GM12878 (cell line): ENCODE data around the gene DPP6. TPM values are rescaled to one million over a fixed set of nuclear protein-coding genes. Genes with fewer than 3 reads are reported as not detected.

Experiments used
- ATAC-seq: fragments of 200-7000 bp; cut with Tn5 transposase; 3 replicates; pipeline ENCODE4 v1.9.1; 2020; ENCODE audit warnings: mild to moderate bottlenecking, moderate library complexity
- BruUV-seq: library from RNA; stranded (reverse); fragments of 400-500 nt; replicated peaks from 2 replicates; lab custom pipeline; 2021; lab: Mats Ljungman, UMichigan
- CTCF ChIA-PET: fragments of 300-600 bp; sonication (Branson Sonifier 250); formaldehyde crosslinking; extraction: SDS; loops from one replicate; lab custom pipeline; 2021; ENCODE audit warnings: inconsistent platforms; lab: Yijun Ruan, JAX
- POLR2A ChIA-PET: fragments of 350-600 bp; formaldehyde crosslinking; extraction: SDS; loops from one replicate; lab custom pipeline; 2021; ENCODE audit warnings: inconsistent platforms; lab: Charles Lee
- RAD21 ChIA-PET: fragments of 300-600 bp; sonication (Branson Sonifier 250); formaldehyde crosslinking; loops from one replicate; lab custom pipeline; 2023; ENCODE audit warnings: antibody characterized with exemption; ENCODE audit not compliant: unreplicated experiment; lab: Charles Lee
- SMC1A ChIA-PET: fragments of 300-600 bp; sonication (Branson Sonifier 250); formaldehyde crosslinking; loops from one replicate; lab custom pipeline; 2023; ENCODE audit not compliant: unreplicated experiment, uncharacterized antibody; lab: Charles Lee
- DNase-seq: peaks from one replicate; pipeline ENCODE4 v3.0.0-alpha.2; 2011; ENCODE audit warnings: low read depth, low spot score
- FAIRE-seq: peaks from 3 replicates; lab custom pipeline; 2011; peaks lifted over from hg19 to GRCh38; lab: Jason Lieb, UNC
- H2AFZ ChIP-seq: 2 replicates; pipeline ENCODE4 v1.6.0; 2011; ENCODE audit warnings: low read depth, low read length, control low read depth; ENCODE audit not compliant: control insufficient read depth
- H3K27ac ChIP-seq: 2 replicates; pipeline ENCODE4 v1.5.1; 2011; ENCODE audit warnings: control low read depth; ENCODE audit not compliant: control insufficient read depth, insufficient read depth
- H3K27me3 ChIP-seq, 2 experiments: replicated peaks in 1 of 2; 2 replicates each; pipeline versions ENCODE4 v1.6.0 to v1.6.1; 2011; ENCODE audit warnings: low read length in 1 of 2; ENCODE audit not compliant: control insufficient read depth in 2 of 2, insufficient read depth in 2 of 2
- H3K36me3 ChIP-seq, 2 experiments: 2 replicates each; pipeline ENCODE4 v1.5.1; 2011; ENCODE audit warnings: low read length in 1 of 2; ENCODE audit not compliant: control insufficient read depth in 2 of 2, insufficient read depth in 2 of 2
- H3K4me1 ChIP-seq: 2 replicates; pipeline ENCODE4 v1.6.1; 2011; ENCODE audit warnings: mild to moderate bottlenecking, low read length, moderate library complexity, mixed read lengths; ENCODE audit not compliant: control insufficient read depth, insufficient read depth
- H3K4me2 ChIP-seq: 2 replicates; pipeline ENCODE4 v1.6.0; 2011; ENCODE audit warnings: control low read depth; ENCODE audit not compliant: control insufficient read depth, insufficient read depth
- H3K4me3 ChIP-seq: fragments of 200-600 bp; sonication (generic); 2 replicates; pipeline ENCODE4 v1.5.1; 2016
- H3K79me2 ChIP-seq: 2 replicates; pipeline ENCODE4 v1.6.0; 2011; ENCODE audit warnings: low read length; ENCODE audit not compliant: control insufficient read depth, insufficient read depth
- H3K9ac ChIP-seq: 2 replicates; pipeline ENCODE4 v1.8.0; 2011; ENCODE audit warnings: low read length, control low read depth, mixed read lengths; ENCODE audit not compliant: control insufficient read depth, insufficient read depth
- H3K9me3 ChIP-seq: replicated peaks from 3 replicates; pipeline ENCODE4 v1.5.1; 2011; ENCODE audit warnings: mild to moderate bottlenecking, low read length; ENCODE audit not compliant: control insufficient read depth, insufficient read depth
- H4K20me1 ChIP-seq: 2 replicates; pipeline ENCODE4 v1.6.0; 2011; ENCODE audit not compliant: control insufficient read depth, insufficient read depth
- SMC3 ChIP-seq: IDR thresholded peaks from 2 replicates; pipeline ENCODE4 v1.6.1; 2011; ENCODE audit warnings: low read length, improper control_type of control experiment, borderline replicate concordance
- SPI1 ChIP-seq: IDR thresholded peaks from 2 replicates; pipeline ENCODE4 v1.6.1; 2011; ENCODE audit warnings: low read depth, mild to moderate bottlenecking, low read length, moderate library complexity, borderline replicate concordance; ENCODE audit not compliant: insufficient read depth
- ZNF274 ChIP-seq: IDR thresholded peaks from one replicate; pipeline ENCODE4 v1.8.0; 2011; ENCODE audit not compliant: insufficient read length, insufficient read depth
- WGBS: methylation state at CpG from one replicate; pipeline ENCODE4 v1.1.6; 2016; ENCODE audit warnings: low lambda C conversion rate; ENCODE audit not compliant: insufficient replicate concordance, insufficient coverage; ENCODE audit errors: missing lambda C conversion rate; 5-methylcytosine and 5-hydroxymethylcytosine counted together
- in situ Hi-C: fragments of 300-500 bp; cut with MboI; formaldehyde crosslinking; loops from 9 replicates; pipeline ENCODE4 v1.14.3; 2018; ENCODE audit warnings: mixed read lengths
- intact Hi-C: fragments of 100-400 bp; cut with micrococcal nuclease; formaldehyde crosslinking; loops from one replicate; pipeline ENCODE4 v1.14.2; 2022; ENCODE audit not compliant: unreplicated experiment
- polyA plus RNA-seq, 11 experiments: library from polyadenylated mRNA; depleted of rRNA in 4 of 11; unstranded in 6 of 11; stranded (reverse) in 5 of 11; fragments of >200 nt; fragmentation: Nextera tagmentation in 4 of 11; fragmentation: Illumina TruSeq in 1 of 11; extraction: Ambion mirVana in 4 of 11; extraction: Trizol in 1 of 11; gene quantifications; 1 replicate in 1 of 11; 2 replicates in 10 of 11; pipeline versions ENCODE4 v1.2.1 to v1.2.3, GENCODE V29; 2011 to 2016; ENCODE audit warnings: inconsistent platforms in 2 of 11, missing spikeins in 2 of 11, low read depth in 1 of 11
- total RNA-seq, 4 experiments: library from RNA; depleted of rRNA in 3 of 4; stranded (reverse); fragments of >200 nt in 3 of 4; fragmentation: Illumina TruSeq in 1 of 4; extraction: Trizol in 1 of 4; gene quantifications; 2 replicates each; pipeline versions ENCODE4 v1.2.1 to v1.2.3, GENCODE V29; 2013 to 2021
- TF ChIP-seq, protein P1 (sequence below): IDR thresholded peaks from 2 replicates; pipeline ENCODE4 v1.6.1; 2012; ENCODE audit warnings: improper control_type of control experiment, low read depth, low read length; ENCODE audit not compliant: insufficient replicate concordance
- TF ChIP-seq, protein P2 (sequence below): IDR thresholded peaks from 2 replicates; pipeline ENCODE4 v1.6.1; 2012; ENCODE audit warnings: mild to moderate bottlenecking, low read depth, low read length
- TF ChIP-seq, protein P3 (sequence below): IDR thresholded peaks from 2 replicates; pipeline ENCODE4 v1.6.1; 2011; ENCODE audit warnings: low read depth, low read length, improper control_type of control experiment, borderline replicate concordance

The DPP6 gene
- total and polyA plus RNA-seq, 10 of the 15 experiments (the other 5 are each of a cell fraction or from before 2014, with no cell fraction given) = not detected

DNA sequence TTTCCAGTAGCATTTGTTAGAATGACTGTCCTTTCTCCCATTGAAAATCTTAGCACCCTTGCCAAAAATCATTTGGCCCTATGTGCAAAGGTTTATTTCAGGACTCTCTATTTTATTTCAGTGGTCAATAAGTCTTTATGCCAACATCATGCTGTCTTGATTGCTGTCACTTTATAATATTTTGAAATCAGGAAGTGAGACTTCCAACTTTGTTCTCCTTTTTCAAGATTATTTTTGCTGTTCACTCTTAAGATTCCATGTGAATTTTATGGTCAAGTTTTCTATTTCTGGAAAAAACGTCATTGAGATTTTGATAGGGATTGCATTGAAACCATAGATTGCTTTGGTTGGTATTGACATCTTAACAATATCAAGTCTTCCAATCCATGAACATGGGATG, 885.6 kb downstream of the DPP6 start:
- no peak overlapping the region for H2AFZ ChIP-seq
- SMC1A ChIA-PET = interaction anchor here (1.6 kb wide), 1 partner anchor 10 kb away, joined by 4 read pairs; no protein-coding TSS in a partner anchor
- no peak overlapping the region for H3K4me2 ChIP-seq
- no peaks in the 10 kb centered on the region for H3K79me2 ChIP-seq
- no TSS peak for BruUV-seq
- WGBS = 58% methylated on average over 1 of the region's 1 CpG
- DNase-seq (no peak), ATAC-seq (no peak), FAIRE-seq (no peak)
- no peak overlapping the region for H3K9ac ChIP-seq
- H4K20me1 ChIP-seq = no peaks in the 10 kb centered on the region
- H3K4me1 ChIP-seq = no peaks in the 10 kb centered on the region
- H3K4me3 ChIP-seq = no peak overlapping the region
- no peak overlapping the region for H3K27ac ChIP-seq
- RAD21 ChIA-PET = no interaction called here
- H3K27me3 ChIP-seq = no peaks in the 10 kb centered on the region
- intact Hi-C loops (no loop called here), in situ Hi-C loops (no loop called here)
- H3K9me3 ChIP-seq = peaks cover 9% of the 10 kb centered on the region; the same call in 2 of the 3 replicates
- H3K36me3 ChIP-seq = peaks cover 0 to 5% of the 10 kb centered on the region in 2 experiments; a peak in 1 of 4 replicates
- POLR2A ChIA-PET = no interaction called here
- CTCF ChIA-PET = interaction anchor here (1.1 to 1.6 kb wide), 3 partner anchors 10 to 19 kb away, joined by 3 to 7 read pairs (median 3); no protein-coding TSS in a partner anchor
- TF ChIP-seq SMC3 = no peak
- TF ChIP-seq SPI1 = peak; percentile 12; the same call in 1 of the 2 replicates

DNA sequence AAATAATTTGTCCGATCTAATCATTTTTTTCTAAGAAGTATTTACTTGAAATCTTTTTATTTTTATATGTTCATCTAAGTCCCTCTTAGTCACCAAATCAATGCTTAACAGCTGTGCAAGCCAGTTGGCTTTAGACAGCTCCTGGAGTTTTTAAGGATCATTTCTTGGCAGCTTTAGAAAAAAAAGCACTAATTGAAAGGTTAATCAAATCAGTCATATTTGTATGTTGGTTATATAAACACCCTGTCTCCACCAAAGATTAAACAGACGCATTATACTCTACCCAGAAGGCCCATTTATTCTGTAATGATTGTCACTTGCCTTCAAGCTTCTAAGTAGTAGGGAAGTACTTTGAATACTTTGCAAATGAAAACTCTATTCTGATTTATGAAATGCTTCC, 890.5 kb downstream of the DPP6 start:
- FAIRE-seq = no peak
- Histone ChIP-seq H3K36me3 (peaks cover 3 to 20% of the 10 kb centered on the region in 2 experiments), H3K9ac (no peak overlapping the region), H3K4me1 (no peaks in the 10 kb centered on the region), H3K4me2 (no peak overlapping the region), H3K27me3 (no peaks in the 10 kb centered on the region), H3K27ac (no peak overlapping the region), H3K9me3 (no peaks in the 10 kb centered on the region), H4K20me1 (no peaks in the 10 kb centered on the region), H2AFZ (no peak overlapping the region), H3K4me3 (no peak overlapping the region), H3K79me2 (no peaks in the 10 kb centered on the region)
- POLR2A ChIA-PET = no interaction called here
- in situ Hi-C loops = no loop called here
- WGBS = 95% methylated on average over 2 of the region's 2 CpGs
- SMC1A ChIA-PET = interaction anchor here (1.9 to 3.0 kb wide), 3 partner anchors 10 to 49 kb away, joined by 4 to 15 read pairs (median 12); no protein-coding TSS in a partner anchor
- DNase-seq = no peak
- ATAC-seq = no peak
- intact Hi-C loops = no loop called here
- CTCF ChIA-PET = interaction anchor here (1.0 to 4.3 kb wide), 4 partner anchors 10 to 109 kb away, joined by 3 to 27 read pairs (median 13); no protein-coding TSS in a partner anchor
- RAD21 ChIA-PET = no interaction called here
- BruUV-seq = no TSS peak
- no peak for TF ChIP-seq ZNF274
- TF ChIP-seq, protein P1, sequence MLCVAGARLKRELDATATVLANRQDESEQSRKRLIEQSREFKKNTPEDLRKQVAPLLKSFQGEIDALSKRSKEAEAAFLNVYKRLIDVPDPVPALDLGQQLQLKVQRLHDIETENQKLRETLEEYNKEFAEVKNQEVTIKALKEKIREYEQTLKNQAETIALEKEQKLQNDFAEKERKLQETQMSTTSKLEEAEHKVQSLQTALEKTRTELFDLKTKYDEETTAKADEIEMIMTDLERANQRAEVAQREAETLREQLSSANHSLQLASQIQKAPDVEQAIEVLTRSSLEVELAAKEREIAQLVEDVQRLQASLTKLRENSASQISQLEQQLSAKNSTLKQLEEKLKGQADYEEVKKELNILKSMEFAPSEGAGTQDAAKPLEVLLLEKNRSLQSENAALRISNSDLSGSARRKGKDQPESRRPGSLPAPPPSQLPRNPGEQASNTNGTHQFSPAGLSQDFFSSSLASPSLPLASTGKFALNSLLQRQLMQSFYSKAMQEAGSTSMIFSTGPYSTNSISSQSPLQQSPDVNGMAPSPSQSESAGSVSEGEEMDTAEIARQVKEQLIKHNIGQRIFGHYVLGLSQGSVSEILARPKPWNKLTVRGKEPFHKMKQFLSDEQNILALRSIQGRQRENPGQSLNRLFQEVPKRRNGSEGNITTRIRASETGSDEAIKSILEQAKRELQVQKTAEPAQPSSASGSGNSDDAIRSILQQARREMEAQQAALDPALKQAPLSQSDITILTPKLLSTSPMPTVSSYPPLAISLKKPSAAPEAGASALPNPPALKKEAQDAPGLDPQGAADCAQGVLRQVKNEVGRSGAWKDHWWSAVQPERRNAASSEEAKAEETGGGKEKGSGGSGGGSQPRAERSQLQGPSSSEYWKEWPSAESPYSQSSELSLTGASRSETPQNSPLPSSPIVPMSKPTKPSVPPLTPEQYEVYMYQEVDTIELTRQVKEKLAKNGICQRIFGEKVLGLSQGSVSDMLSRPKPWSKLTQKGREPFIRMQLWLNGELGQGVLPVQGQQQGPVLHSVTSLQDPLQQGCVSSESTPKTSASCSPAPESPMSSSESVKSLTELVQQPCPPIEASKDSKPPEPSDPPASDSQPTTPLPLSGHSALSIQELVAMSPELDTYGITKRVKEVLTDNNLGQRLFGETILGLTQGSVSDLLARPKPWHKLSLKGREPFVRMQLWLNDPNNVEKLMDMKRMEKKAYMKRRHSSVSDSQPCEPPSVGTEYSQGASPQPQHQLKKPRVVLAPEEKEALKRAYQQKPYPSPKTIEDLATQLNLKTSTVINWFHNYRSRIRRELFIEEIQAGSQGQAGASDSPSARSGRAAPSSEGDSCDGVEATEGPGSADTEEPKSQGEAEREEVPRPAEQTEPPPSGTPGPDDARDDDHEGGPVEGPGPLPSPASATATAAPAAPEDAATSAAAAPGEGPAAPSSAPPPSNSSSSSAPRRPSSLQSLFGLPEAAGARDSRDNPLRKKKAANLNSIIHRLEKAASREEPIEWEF = no peak
- TF ChIP-seq, protein P2, sequence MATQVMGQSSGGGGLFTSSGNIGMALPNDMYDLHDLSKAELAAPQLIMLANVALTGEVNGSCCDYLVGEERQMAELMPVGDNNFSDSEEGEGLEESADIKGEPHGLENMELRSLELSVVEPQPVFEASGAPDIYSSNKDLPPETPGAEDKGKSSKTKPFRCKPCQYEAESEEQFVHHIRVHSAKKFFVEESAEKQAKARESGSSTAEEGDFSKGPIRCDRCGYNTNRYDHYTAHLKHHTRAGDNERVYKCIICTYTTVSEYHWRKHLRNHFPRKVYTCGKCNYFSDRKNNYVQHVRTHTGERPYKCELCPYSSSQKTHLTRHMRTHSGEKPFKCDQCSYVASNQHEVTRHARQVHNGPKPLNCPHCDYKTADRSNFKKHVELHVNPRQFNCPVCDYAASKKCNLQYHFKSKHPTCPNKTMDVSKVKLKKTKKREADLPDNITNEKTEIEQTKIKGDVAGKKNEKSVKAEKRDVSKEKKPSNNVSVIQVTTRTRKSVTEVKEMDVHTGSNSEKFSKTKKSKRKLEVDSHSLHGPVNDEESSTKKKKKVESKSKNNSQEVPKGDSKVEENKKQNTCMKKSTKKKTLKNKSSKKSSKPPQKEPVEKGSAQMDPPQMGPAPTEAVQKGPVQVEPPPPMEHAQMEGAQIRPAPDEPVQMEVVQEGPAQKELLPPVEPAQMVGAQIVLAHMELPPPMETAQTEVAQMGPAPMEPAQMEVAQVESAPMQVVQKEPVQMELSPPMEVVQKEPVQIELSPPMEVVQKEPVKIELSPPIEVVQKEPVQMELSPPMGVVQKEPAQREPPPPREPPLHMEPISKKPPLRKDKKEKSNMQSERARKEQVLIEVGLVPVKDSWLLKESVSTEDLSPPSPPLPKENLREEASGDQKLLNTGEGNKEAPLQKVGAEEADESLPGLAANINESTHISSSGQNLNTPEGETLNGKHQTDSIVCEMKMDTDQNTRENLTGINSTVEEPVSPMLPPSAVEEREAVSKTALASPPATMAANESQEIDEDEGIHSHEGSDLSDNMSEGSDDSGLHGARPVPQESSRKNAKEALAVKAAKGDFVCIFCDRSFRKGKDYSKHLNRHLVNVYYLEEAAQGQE = no peak
- TF ChIP-seq, protein P3, sequence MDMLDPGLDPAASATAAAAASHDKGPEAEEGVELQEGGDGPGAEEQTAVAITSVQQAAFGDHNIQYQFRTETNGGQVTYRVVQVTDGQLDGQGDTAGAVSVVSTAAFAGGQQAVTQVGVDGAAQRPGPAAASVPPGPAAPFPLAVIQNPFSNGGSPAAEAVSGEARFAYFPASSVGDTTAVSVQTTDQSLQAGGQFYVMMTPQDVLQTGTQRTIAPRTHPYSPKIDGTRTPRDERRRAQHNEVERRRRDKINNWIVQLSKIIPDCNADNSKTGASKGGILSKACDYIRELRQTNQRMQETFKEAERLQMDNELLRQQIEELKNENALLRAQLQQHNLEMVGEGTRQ = no peak
